SK-N-SH (cell line): ENCODE data around the gene IRF5. TPM values are rescaled to one million over a fixed set of nuclear protein-coding genes. Genes with fewer than 3 reads are reported as not detected.

Source experiments
- CTCF ChIA-PET: fragments of 300-600, 350-600 bp; formaldehyde crosslinking; extraction: SDS; loops from one replicate; lab custom pipeline; 2021; lab: Yijun Ruan, JAX
- POLR2A ChIA-PET: fragments of 350-600 bp; sonication (Branson Sonifier 250); formaldehyde crosslinking; extraction: SDS; loops from one replicate; lab custom pipeline; 2020; ENCODE audit warnings: antibody characterized with exemption, inconsistent platforms; lab: Yijun Ruan, JAX
- DNase-seq: peaks from one replicate; pipeline ENCODE4 v3.0.0; 2012
- H2AFZ ChIP-seq: fragments of 200-600 bp; sonication (generic); 2 replicates; pipeline ENCODE4 v1.8.1; 2016; ENCODE audit warnings: antibody characterized with exemption, mild to moderate bottlenecking, low read depth
- H3F3A ChIP-seq: fragments of 200-600 bp; sonication (generic); replicated peaks from 2 replicates; pipeline ENCODE3; 2016; ENCODE audit warnings: antibody characterized with exemption, mild to moderate bottlenecking; ENCODE audit not compliant: insufficient read depth
- H3K27ac ChIP-seq, 2 experiments: fragments of 200-500 bp in 1 of 2; fragments of 200-600 bp in 1 of 2; sonication (Bioruptor generic) in 1 of 2; sonication (generic), shearing (Covaris generic) in 1 of 2; 2 replicates each; pipeline versions ENCODE4 v1.5.1 to v1.6.1; 2014 to 2016; ENCODE audit warnings: low read depth in 2 of 2, inconsistent platforms in 1 of 2, low read length in 1 of 2, mild to moderate bottlenecking in 1 of 2, mixed read lengths in 1 of 2
- H3K27me3 ChIP-seq: fragments of 200-600 bp; sonication (generic), shearing (Covaris generic); 2 replicates; pipeline ENCODE4 v1.6.1; 2016; ENCODE audit warnings: mixed run types; ENCODE audit not compliant: insufficient read depth
- H3K36me3 ChIP-seq, 2 experiments: fragments of 200-500 bp in 1 of 2; fragments of 200-600 bp in 1 of 2; sonication (Bioruptor generic) in 1 of 2; sonication (generic) in 1 of 2; replicated peaks in 1 of 2; 2 replicates each; pipeline versions ENCODE3 to v1.5.1; 2014 to 2016; ENCODE audit warnings: low read length in 1 of 2, mild to moderate bottlenecking in 1 of 2; ENCODE audit not compliant: insufficient read depth in 2 of 2, control insufficient read depth in 1 of 2
- H3K4me1 ChIP-seq, 2 experiments: fragments of 200-500 bp in 1 of 2; fragments of 200-600 bp in 1 of 2; sonication (Bioruptor generic) in 1 of 2; sonication (generic), shearing (Covaris generic) in 1 of 2; 2 replicates each; pipeline versions ENCODE4 v1.5.1 to v1.6.1; 2014 to 2016; ENCODE audit warnings: low read depth in 1 of 2, low read length in 1 of 2, mixed run types in 1 of 2; ENCODE audit not compliant: insufficient read depth in 2 of 2, control insufficient read depth in 1 of 2
- H3K4me2 ChIP-seq: fragments of 200-600 bp; sonication (generic), shearing (Covaris generic); 2 replicates; pipeline ENCODE4 v1.6.1; 2017; ENCODE audit warnings: mixed run types
- H3K4me3 ChIP-seq, 2 experiments: fragments of 200-500 bp in 1 of 2; fragments of 200-600 bp in 1 of 2; sonication (Bioruptor generic) in 1 of 2; sonication (generic), shearing (Covaris generic) in 1 of 2; 2 replicates each; pipeline versions ENCODE4 v1.5.1 to v1.8.1; 2014 to 2016; ENCODE audit warnings: low read depth in 2 of 2, inconsistent platforms in 1 of 2, low read length in 1 of 2, mild to moderate bottlenecking in 1 of 2, mixed read lengths in 1 of 2, moderate library complexity in 1 of 2
- H3K79me2 ChIP-seq: fragments of 200-600 bp; sonication (generic); 2 replicates; pipeline ENCODE4 v1.8.1; 2017; ENCODE audit warnings: mild to moderate bottlenecking; ENCODE audit not compliant: insufficient read depth
- H3K9ac ChIP-seq: fragments of 200-600 bp; sonication (generic); 2 replicates; pipeline ENCODE4 v1.6.1; 2017; ENCODE audit warnings: mixed run types
- H3K9me2 ChIP-seq: fragments of 200-600 bp; sonication (generic); 2 replicates; pipeline ENCODE4 v1.6.1; 2017; ENCODE audit warnings: mixed run types
- H3K9me3 ChIP-seq: fragments of 200-600 bp; sonication (generic); 2 replicates; pipeline ENCODE4 v1.6.1; 2017; ENCODE audit warnings: mixed run types, mild to moderate bottlenecking, moderate library complexity
- H4K20me1 ChIP-seq: fragments of 200-600 bp; sonication (generic); 2 replicates; pipeline ENCODE4 v1.6.1; 2017; ENCODE audit warnings: mild to moderate bottlenecking, mixed run types; ENCODE audit not compliant: insufficient read depth
- CHD2 ChIP-seq: fragments of 150-350 bp; IDR thresholded peaks from 2 replicates; pipeline ENCODE4 v1.6.1; 2018; ENCODE audit warnings: low read length; ENCODE audit not compliant: partially characterized antibody
- ELF1 ChIP-seq: IDR thresholded peaks from 2 replicates; pipeline ENCODE4 v1.4.0; 2012
- EP300 ChIP-seq, 2 experiments: IDR thresholded peaks; 2 replicates each; pipeline versions ENCODE4 v1.4.0 to v1.6.1; 2012; ENCODE audit warnings: borderline replicate concordance in 1 of 2, low read depth in 1 of 2, low read length in 1 of 2
- EZH2phosphoT487 ChIP-seq: fragments of 200-600 bp; sonication (generic); IDR thresholded peaks from 2 replicates; pipeline ENCODE4 v1.6.1; 2017; ENCODE audit warnings: low read depth, mixed run types, mild to moderate bottlenecking, antibody characterized with exemption, moderate library complexity, borderline replicate concordance
- FOSL2 ChIP-seq: IDR thresholded peaks from 2 replicates; pipeline ENCODE4 v1.4.0; 2012; ENCODE audit warnings: low read depth, mild to moderate bottlenecking, moderate library complexity, borderline replicate concordance
- FOXJ3 ChIP-seq: sonication (generic); formaldehyde crosslinking; IDR thresholded peaks from 2 replicates; pipeline ENCODE4 v1.5.1; 2020; ENCODE audit warnings: mild to moderate bottlenecking, missing genetic modification reagents
- GABPA ChIP-seq: IDR thresholded peaks from 2 replicates; pipeline ENCODE4 v1.4.0; 2012; ENCODE audit warnings: low read depth, mild to moderate bottlenecking
- MEF2A ChIP-seq: IDR thresholded peaks from 2 replicates; pipeline ENCODE4 v1.4.0; 2012; ENCODE audit warnings: low read depth, borderline replicate concordance
- MXI1 ChIP-seq: IDR thresholded peaks from 2 replicates; pipeline ENCODE4 v1.6.1; 2012; ENCODE audit warnings: mild to moderate bottlenecking, low read depth, low read length, improper control_type of control experiment
- NFIC ChIP-seq: IDR thresholded peaks from 2 replicates; pipeline ENCODE4 v1.4.0; 2012; ENCODE audit warnings: borderline replicate concordance
- NRF1 ChIP-seq: IDR thresholded peaks from 2 replicates; pipeline ENCODE4 v1.6.1; 2012; ENCODE audit warnings: low read depth, mild to moderate bottlenecking, low read length
- POLR2AphosphoS5 ChIP-seq: IDR thresholded peaks from 2 replicates; pipeline ENCODE4 v1.6.1; 2012; ENCODE audit warnings: low read depth, low read length
- RCOR1 ChIP-seq: fragments of 150-350 bp; IDR thresholded peaks from 2 replicates; pipeline ENCODE4 v1.6.1; 2017; ENCODE audit warnings: antibody characterized with exemption, low read length
- RFX5 ChIP-seq: IDR thresholded peaks from 2 replicates; pipeline ENCODE4 v1.6.1; 2012; ENCODE audit warnings: mild to moderate bottlenecking, improper control_type of control experiment, low read length
- SIN3A ChIP-seq: IDR thresholded peaks from 2 replicates; pipeline ENCODE4 v1.6.1; 2012; ENCODE audit warnings: low read depth, mild to moderate bottlenecking, low read length, moderate library complexity, borderline replicate concordance
- TAF1 ChIP-seq: IDR thresholded peaks from 2 replicates; pipeline ENCODE4 v1.6.1; 2012; ENCODE audit warnings: low read depth, mild to moderate bottlenecking, low read length, moderate library complexity, borderline replicate concordance
- TCF12 ChIP-seq: IDR thresholded peaks from 2 replicates; pipeline ENCODE4 v1.4.0; 2012
- YY1 ChIP-seq: IDR thresholded peaks from 2 replicates; pipeline ENCODE4 v1.4.0; 2012; ENCODE audit warnings: low read depth, mild to moderate bottlenecking
- WGBS: methylation state at CpG from one replicate; pipeline ENCODE4 v1.1.6; 2017; ENCODE audit warnings: low lambda C conversion rate; 5-methylcytosine and 5-hydroxymethylcytosine counted together
- polyA plus RNA-seq, 3 experiments: library from polyadenylated mRNA; depleted of rRNA; stranded (reverse); fragments of >200 nt; gene quantifications; 2 replicates each; pipeline ENCODE4 v1.2.3, GENCODE V29; 2012
- TF ChIP-seq, protein P1 (sequence below): IDR thresholded peaks from 2 replicates; pipeline ENCODE4 v1.4.0; 2012; ENCODE audit warnings: low read depth
- TF ChIP-seq, protein P2 (sequence below): IDR thresholded peaks from 2 replicates; pipeline ENCODE4 v1.6.1; 2012; ENCODE audit warnings: mild to moderate bottlenecking, low read depth, low read length, moderate library complexity

The IRF5 gene
- polyA plus RNA-seq, 1 of the 3 experiments (the other 2 are of a cell fraction) = 0.62 TPM

DNA sequence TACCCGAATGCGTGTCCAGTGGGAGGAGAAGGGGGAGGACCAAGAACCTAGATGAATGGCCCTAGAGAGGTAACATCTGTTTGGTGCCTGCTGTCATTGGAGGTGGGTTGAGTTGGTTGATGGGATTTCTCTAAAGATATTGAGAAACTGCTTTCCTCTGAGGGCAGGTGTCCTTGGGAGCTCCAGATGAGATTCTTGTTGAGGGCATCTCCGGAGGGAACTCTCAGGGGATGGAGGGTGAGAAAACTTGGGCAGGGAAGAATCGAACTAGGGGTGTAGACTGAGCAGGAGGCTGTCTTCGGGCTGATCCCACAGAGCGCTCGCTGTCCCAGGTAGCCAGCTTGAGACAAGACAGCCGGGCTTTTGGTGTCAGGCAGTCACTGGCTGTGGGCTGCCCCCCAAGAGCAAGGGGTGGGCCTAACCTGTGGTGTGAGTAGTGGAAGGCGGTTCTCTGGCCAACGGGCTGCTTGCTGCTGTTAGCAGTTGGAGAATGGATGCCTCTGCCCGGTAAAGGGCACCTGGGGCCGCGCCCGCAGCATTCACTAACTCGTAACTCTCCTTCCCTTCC, 3.7 kb downstream of the IRF5 start:
- Histone ChIP-seq H3K27ac (no peak overlapping the region), H3K9me3 (no peaks in the 10 kb centered on the region), H3K4me2 (no peak overlapping the region), H3K9ac (no peak overlapping the region), H3K4me3 (no peak overlapping the region), H4K20me1 (no peaks in the 10 kb centered on the region), H3F3A (peaks cover 3% of the 10 kb centered on the region), H3K9me2 (no peaks in the 10 kb centered on the region), H3K79me2 (no peaks in the 10 kb centered on the region), H3K4me1 (peaks cover 3 to 11% of the 10 kb centered on the region in 2 experiments; a peak in 1 of 4 replicates), H3K27me3 (peaks cover 21% of the 10 kb centered on the region), H3K36me3 (no peaks in the 10 kb centered on the region), H2AFZ (no peak overlapping the region)
- TF ChIP-seq RFX5 (no peak), CHD2 (no peak), RCOR1 (no peak), GABPA (no peak), ELF1 (no peak), YY1 (no peak), TCF12 (no peak), FOXJ3 (no peak), TAF1 (no peak), MEF2A (no peak), EP300 (IDR thresholded peaks at IDR 0.05; ENCODE audit: borderline replicate concordance in 1 of 2, low read depth in 1 of 2, low read length in 1 of 2) (no peak), EZH2phosphoT487 (no peak), SIN3A (no peak), POLR2AphosphoS5 (no peak), NFIC (no peak), FOSL2 (no peak), NRF1 (no peak), MXI1 (no peak)
- TF ChIP-seq, protein P1, sequence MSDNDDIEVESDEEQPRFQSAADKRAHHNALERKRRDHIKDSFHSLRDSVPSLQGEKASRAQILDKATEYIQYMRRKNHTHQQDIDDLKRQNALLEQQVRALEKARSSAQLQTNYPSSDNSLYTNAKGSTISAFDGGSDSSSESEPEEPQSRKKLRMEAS = no peak
- TF ChIP-seq, protein P2, sequence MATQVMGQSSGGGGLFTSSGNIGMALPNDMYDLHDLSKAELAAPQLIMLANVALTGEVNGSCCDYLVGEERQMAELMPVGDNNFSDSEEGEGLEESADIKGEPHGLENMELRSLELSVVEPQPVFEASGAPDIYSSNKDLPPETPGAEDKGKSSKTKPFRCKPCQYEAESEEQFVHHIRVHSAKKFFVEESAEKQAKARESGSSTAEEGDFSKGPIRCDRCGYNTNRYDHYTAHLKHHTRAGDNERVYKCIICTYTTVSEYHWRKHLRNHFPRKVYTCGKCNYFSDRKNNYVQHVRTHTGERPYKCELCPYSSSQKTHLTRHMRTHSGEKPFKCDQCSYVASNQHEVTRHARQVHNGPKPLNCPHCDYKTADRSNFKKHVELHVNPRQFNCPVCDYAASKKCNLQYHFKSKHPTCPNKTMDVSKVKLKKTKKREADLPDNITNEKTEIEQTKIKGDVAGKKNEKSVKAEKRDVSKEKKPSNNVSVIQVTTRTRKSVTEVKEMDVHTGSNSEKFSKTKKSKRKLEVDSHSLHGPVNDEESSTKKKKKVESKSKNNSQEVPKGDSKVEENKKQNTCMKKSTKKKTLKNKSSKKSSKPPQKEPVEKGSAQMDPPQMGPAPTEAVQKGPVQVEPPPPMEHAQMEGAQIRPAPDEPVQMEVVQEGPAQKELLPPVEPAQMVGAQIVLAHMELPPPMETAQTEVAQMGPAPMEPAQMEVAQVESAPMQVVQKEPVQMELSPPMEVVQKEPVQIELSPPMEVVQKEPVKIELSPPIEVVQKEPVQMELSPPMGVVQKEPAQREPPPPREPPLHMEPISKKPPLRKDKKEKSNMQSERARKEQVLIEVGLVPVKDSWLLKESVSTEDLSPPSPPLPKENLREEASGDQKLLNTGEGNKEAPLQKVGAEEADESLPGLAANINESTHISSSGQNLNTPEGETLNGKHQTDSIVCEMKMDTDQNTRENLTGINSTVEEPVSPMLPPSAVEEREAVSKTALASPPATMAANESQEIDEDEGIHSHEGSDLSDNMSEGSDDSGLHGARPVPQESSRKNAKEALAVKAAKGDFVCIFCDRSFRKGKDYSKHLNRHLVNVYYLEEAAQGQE = no peak
- 94% methylated on average over 15 of the region's 15 CpGs for WGBS
- peak; percentile 32 for DNase-seq
- ChIA-PET POLR2A (no interaction called here), CTCF (interaction anchor here (1.2 to 2.5 kb wide), 4 partner anchors 14 to 150 kb away, joined by 3 to 12 read pairs (median 5); no protein-coding TSS in a partner anchor)
